Osteocyte (in vitro differentiated cells): Measurements from ENCODE around the gene TTC28. TPM values are rescaled to one million over a fixed set of nuclear protein-coding genes. Genes with fewer than 3 reads are reported as not detected.

Source experiments
- DNase-seq: peaks from one replicate; pipeline ENCODE4 v3.0.0; 2021; ENCODE audit warnings: mixed read lengths; ENCODE audit not compliant: unreplicated experiment; ENCODE audit errors: extremely low spot score
- H3K27ac Mint-ChIP-seq: one replicate; pipeline ENCODE4 v1.8.0; 2021; ENCODE audit warnings: mild to moderate bottlenecking, mixed read lengths; ENCODE audit not compliant: unreplicated experiment
- H3K27me3 Mint-ChIP-seq: one replicate; pipeline ENCODE4 v1.8.0; 2021; ENCODE audit warnings: mixed read lengths; ENCODE audit not compliant: unreplicated experiment
- H3K36me3 Mint-ChIP-seq: one replicate; pipeline ENCODE4 v1.8.0; 2021; ENCODE audit warnings: mixed read lengths; ENCODE audit not compliant: unreplicated experiment
- H3K4me1 Mint-ChIP-seq: one replicate; pipeline ENCODE4 v1.8.0; 2021; ENCODE audit warnings: mixed read lengths; ENCODE audit not compliant: unreplicated experiment
- H3K4me3 Mint-ChIP-seq: one replicate; pipeline ENCODE4 v1.8.0; 2021; ENCODE audit warnings: mild to moderate bottlenecking, moderate library complexity, mixed read lengths; ENCODE audit not compliant: unreplicated experiment
- H3K9me3 Mint-ChIP-seq: one replicate; pipeline ENCODE4 v1.8.0; 2021; ENCODE audit warnings: mixed read lengths; ENCODE audit not compliant: unreplicated experiment
- total RNA-seq: library from RNA; stranded (reverse); gene quantifications from 2 replicates; pipeline ENCODE4 v1.2.1, GENCODE V29; 2021
- TF ChIP-seq, protein P1 (sequence below): fragments of 200-600 bp; sonication (generic); IDR thresholded peaks from 2 replicates; pipeline ENCODE4 v1.5.0; 2021; ENCODE audit warnings: antibody characterized with exemption, mild to moderate bottlenecking, moderate library complexity

TTC28 gene
- total RNA-seq, 1 donor from 2014 or later, result 70.3 TPM

DNA sequence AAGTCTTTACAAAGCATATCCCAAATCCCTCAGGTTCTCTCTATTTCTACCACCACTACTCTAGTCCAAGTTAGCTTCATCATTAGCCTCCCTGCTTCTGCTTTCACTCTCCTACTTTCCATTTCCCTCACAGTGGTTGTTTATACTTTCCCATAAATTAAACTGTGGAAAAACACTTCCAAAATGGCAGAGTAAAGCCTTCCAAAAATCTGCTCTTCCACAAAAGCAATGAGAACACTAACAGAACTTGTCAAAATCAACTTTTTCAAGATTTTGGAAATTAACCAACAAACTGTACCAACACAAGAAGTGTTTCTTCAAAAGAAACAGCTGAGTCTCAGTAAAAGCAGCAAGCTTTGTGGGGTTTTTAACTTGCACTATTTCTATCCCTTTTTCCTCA, 71.8 kb downstream of the TTC28 start:
- TF ChIP-seq, protein P1, sequence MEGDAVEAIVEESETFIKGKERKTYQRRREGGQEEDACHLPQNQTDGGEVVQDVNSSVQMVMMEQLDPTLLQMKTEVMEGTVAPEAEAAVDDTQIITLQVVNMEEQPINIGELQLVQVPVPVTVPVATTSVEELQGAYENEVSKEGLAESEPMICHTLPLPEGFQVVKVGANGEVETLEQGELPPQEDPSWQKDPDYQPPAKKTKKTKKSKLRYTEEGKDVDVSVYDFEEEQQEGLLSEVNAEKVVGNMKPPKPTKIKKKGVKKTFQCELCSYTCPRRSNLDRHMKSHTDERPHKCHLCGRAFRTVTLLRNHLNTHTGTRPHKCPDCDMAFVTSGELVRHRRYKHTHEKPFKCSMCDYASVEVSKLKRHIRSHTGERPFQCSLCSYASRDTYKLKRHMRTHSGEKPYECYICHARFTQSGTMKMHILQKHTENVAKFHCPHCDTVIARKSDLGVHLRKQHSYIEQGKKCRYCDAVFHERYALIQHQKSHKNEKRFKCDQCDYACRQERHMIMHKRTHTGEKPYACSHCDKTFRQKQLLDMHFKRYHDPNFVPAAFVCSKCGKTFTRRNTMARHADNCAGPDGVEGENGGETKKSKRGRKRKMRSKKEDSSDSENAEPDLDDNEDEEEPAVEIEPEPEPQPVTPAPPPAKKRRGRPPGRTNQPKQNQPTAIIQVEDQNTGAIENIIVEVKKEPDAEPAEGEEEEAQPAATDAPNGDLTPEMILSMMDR, result no peak
- no peaks in the 10 kb centered on the region for H3K9me3 Mint-ChIP-seq
- no peak overlapping the region for H3K27ac Mint-ChIP-seq
- no peaks in the 10 kb centered on the region for H3K27me3 Mint-ChIP-seq
- H3K4me3 Mint-ChIP-seq, result no peak overlapping the region
- peaks cover 2% of the 10 kb centered on the region for H3K4me1 Mint-ChIP-seq
- peaks cover 5% of the 10 kb centered on the region for H3K36me3 Mint-ChIP-seq
- DNase-seq, result no peak

DNA sequence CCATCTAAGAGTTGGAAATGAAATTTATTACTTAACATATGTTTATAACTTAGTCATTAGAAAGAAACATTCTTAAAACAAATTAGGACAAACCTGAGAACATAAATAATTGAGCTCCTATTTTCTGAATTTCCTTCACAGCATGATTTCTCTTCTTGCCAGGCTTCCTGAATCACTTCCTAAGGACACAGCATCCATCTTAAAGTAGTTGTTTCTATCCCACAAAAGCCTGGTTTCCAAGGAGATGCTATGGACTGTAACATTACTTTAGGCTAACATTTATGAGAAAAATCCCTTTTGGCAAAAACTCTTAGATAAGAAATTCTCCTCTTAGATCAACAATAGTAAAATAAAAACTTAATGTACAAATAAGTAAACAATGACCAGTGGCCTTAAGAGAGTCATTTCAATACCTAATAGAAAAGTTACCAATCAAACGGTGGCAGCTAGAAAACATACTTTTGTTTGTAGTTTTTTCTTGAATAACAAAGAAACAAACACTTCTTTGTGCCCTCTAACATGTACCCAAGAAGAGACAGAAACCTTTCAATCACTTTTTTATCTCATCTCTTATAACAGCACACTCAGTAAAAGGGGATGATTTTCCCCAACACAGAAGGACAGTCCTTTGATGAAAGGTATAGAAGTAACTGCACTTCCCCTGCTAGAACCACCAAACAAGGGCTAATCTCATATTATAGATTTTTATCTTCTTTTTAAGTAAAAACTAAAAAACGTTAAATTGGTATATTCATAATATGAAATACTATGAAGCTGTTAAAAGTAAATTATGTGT, 74.5 kb downstream of the TTC28 start:
- no peak for DNase-seq
- peaks cover 2% of the 10 kb centered on the region for H3K4me1 Mint-ChIP-seq
- no peaks in the 10 kb centered on the region for H3K27me3 Mint-ChIP-seq
- H3K4me3 Mint-ChIP-seq, result no peak overlapping the region
- H3K36me3 Mint-ChIP-seq, result no peaks in the 10 kb centered on the region
- no peaks in the 10 kb centered on the region for H3K9me3 Mint-ChIP-seq
- H3K27ac Mint-ChIP-seq, result peak overlapping the region; percentile 27
- TF ChIP-seq, protein P1, result no peak

DNA sequence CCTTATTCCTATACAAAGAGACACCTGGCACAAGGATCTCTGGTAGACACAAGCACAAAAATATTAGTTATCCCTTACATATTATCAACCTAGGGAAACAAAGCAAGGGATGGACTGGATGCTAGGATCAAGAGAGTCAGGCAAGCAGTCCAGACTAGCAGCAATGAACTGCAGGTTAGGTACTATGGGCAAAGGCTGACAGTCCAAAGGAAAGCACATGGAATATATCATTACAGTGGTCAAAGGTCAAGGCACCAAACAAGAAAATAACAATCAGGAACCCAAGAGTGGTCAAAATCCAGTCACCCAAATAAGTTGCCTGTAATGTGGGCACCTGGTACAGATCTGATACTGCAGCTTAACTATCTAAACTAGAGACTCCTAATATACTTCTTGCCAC, 77.7 kb downstream of the TTC28 start:
- H3K9me3 Mint-ChIP-seq, result no peaks in the 10 kb centered on the region
- no peak overlapping the region for H3K27ac Mint-ChIP-seq
- no peak for DNase-seq
- no peak overlapping the region for H3K4me3 Mint-ChIP-seq
- H3K36me3 Mint-ChIP-seq, result no peaks in the 10 kb centered on the region
- H3K27me3 Mint-ChIP-seq, result no peaks in the 10 kb centered on the region
- H3K4me1 Mint-ChIP-seq, result peaks cover 5% of the 10 kb centered on the region
- TF ChIP-seq, protein P1, result no peak

GRCh38 chr22:28600546-28601143, 79.0 kb downstream of the TTC28 start:
- H3K4me3 Mint-ChIP-seq, result no peak overlapping the region
- no peak for DNase-seq
- H3K4me1 Mint-ChIP-seq, result peaks cover 14% of the 10 kb centered on the region
- no peak overlapping the region for H3K27ac Mint-ChIP-seq
- H3K27me3 Mint-ChIP-seq, result no peaks in the 10 kb centered on the region
- TF ChIP-seq, protein P1, result peak; percentile 68
- no peaks in the 10 kb centered on the region for H3K9me3 Mint-ChIP-seq
- no peaks in the 10 kb centered on the region for H3K36me3 Mint-ChIP-seq

DNA sequence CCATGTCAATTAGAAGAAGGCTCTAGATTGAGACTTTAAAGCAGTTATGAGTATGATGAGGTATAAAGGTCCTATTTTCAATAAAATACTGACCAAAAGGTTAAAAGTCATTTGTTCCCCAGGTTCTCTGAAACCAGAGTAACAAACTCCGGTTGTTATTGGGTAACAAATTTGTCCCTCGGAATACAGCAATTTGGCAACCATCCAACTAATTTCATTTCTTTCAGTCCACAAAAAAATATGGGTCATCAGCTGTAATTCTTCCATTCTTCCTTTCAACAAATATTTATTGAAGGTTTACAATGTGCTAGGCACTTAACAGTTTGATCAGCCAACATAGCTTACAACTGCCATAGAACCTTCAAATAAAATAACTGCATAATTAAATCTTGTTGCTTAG, 79.9 kb downstream of the TTC28 start:
- no peak overlapping the region for H3K27ac Mint-ChIP-seq
- no peaks in the 10 kb centered on the region for H3K9me3 Mint-ChIP-seq
- H3K4me1 Mint-ChIP-seq, result peaks cover 23% of the 10 kb centered on the region
- no peak for DNase-seq
- TF ChIP-seq, protein P1, result no peak
- no peaks in the 10 kb centered on the region for H3K36me3 Mint-ChIP-seq
- no peak overlapping the region for H3K4me3 Mint-ChIP-seq
- H3K27me3 Mint-ChIP-seq, result no peaks in the 10 kb centered on the region
